Activated CD8-positive, alpha-beta memory T cell treated with anti-CD3 and anti-CD28 coated beads, Interleukin-2, amount 50 U/mL, for 1 hour (primary cell): ENCODE measurements around the gene ATAD1.

ENCODE experiments used
- DNase-seq: peaks from one replicate; pipeline ENCODE4 v3.0.0-alpha.2; 2020; ENCODE audit errors: extremely low read depth

ATAD1 gene

GRCh38 chr10:87715552-87716347, 102.3 kb downstream of the ATAD1 start:
- DNase-seq = no peak

- no peak for DNase-seq
Observed at GRCh38 chr10:87713707-87714106, 104.3 kb downstream of the ATAD1 start.

GRCh38 chr10:87712913-87713616, 105.0 kb downstream of the ATAD1 start:
- no peak for DNase-seq

GRCh38 chr10:87707254-87707653, 110.8 kb downstream of the ATAD1 start:
- no peak for DNase-seq

- no peak for DNase-seq
Observed at GRCh38 chr10:87706731-87707130, 111.3 kb downstream of the ATAD1 start.

GRCh38 chr10:87705339-87705738, 112.7 kb downstream of the ATAD1 start:
- no peak for DNase-seq

- DNase-seq = no peak
Observed at GRCh38 chr10:87703771-87704170, 114.3 kb downstream of the ATAD1 start.

- no peak for DNase-seq
Observed at GRCh38 chr10:87702973-87703294, 115.1 kb downstream of the ATAD1 start.

GRCh38 chr10:87702260-87702972, 115.6 kb downstream of the ATAD1 start:
- DNase-seq = no peak
